ENCODE data around the gene MYH9. TPM values are rescaled to one million over a fixed set of nuclear protein-coding genes. Genes with fewer than 3 reads are reported as not detected.

The MYH9 gene
- total and polyA plus RNA-seq, 4 donors, result 32.3 to 150 (median 98.7) TPM

- Histone ChIP-seq H3K4me1 (ENCODE audit: control insufficient read depth in 4 of 4, insufficient read depth in 4 of 4, low read length in 3 of 4) (peaks cover 7 to 23% (median 16%) of the 10 kb centered on the region in 4 donors), H3K4me3 (ENCODE audit: low read depth in 1 of 3, low read length in 3 of 3) (no peak overlapping the region), H3K36me3 (ENCODE audit: control insufficient read depth in 4 of 4, insufficient read depth in 3 of 4, low read depth in 1 of 4, low read length in 3 of 4) (peaks cover 41 to 69% (median 56%) of the 10 kb centered on the region in 4 donors), H3K27me3 (ENCODE audit: control insufficient read depth in 4 of 4, insufficient read depth in 4 of 4, low read length in 3 of 4) (no peaks in the 10 kb centered on the region), H3K27ac (ENCODE audit: low read depth in 1 of 2, low read length in 2 of 2) (no peak overlapping the region), H3K9ac (ENCODE audit: low read depth in 1 of 2, low read length in 2 of 2) (no peak overlapping the region), H3K9me3 (ENCODE audit: control insufficient read depth in 4 of 4, low read length in 3 of 4) (no peaks in the 10 kb centered on the region)
- TF ChIP-seq, protein P1, sequence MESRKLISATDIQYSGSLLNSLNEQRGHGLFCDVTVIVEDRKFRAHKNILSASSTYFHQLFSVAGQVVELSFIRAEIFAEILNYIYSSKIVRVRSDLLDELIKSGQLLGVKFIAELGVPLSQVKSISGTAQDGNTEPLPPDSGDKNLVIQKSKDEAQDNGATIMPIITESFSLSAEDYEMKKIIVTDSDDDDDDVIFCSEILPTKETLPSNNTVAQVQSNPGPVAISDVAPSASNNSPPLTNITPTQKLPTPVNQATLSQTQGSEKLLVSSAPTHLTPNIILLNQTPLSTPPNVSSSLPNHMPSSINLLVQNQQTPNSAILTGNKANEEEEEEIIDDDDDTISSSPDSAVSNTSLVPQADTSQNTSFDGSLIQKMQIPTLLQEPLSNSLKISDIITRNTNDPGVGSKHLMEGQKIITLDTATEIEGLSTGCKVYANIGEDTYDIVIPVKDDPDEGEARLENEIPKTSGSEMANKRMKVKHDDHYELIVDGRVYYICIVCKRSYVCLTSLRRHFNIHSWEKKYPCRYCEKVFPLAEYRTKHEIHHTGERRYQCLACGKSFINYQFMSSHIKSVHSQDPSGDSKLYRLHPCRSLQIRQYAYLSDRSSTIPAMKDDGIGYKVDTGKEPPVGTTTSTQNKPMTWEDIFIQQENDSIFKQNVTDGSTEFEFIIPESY (IDR thresholded peaks at IDR 0.05), result no peak
- TF ChIP-seq YY1 (IDR thresholded peaks at IDR 0.05), result no peak
- TF ChIP-seq GABPA (IDR thresholded peaks at IDR 0.05 in 1 of 2, conservative IDR thresholded peaks at IDR 0.05 in 1 of 2), result no peak
- no peak for TF ChIP-seq EGR1 (IDR thresholded peaks at IDR 0.05; ENCODE audit: low read depth in 2 of 2)
- TF ChIP-seq FOXA2 (IDR thresholded peaks at IDR 0.05), result no peak
- TF ChIP-seq RAD21 (IDR thresholded peaks at IDR 0.05), result no peak
- no peak for TF ChIP-seq JUND (IDR thresholded peaks at IDR 0.05)
- TF ChIP-seq REST (IDR thresholded peaks at IDR 0.05), result no peak
- TF ChIP-seq, protein P2, sequence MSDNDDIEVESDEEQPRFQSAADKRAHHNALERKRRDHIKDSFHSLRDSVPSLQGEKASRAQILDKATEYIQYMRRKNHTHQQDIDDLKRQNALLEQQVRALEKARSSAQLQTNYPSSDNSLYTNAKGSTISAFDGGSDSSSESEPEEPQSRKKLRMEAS (IDR thresholded peaks at IDR 0.05), result no peak
- TF ChIP-seq NR2F2 (IDR thresholded peaks at IDR 0.05), result no peak
- no peak for TF ChIP-seq HNF4A (conservative IDR thresholded peaks at IDR 0.05)
- no peak for TF ChIP-seq SP1 (IDR thresholded peaks at IDR 0.05)
- no peak for TF ChIP-seq FOXA1 (IDR thresholded peaks at IDR 0.05)
- no peak for TF ChIP-seq ATF3 (IDR thresholded peaks at IDR 0.05)
- TF ChIP-seq CTCF (IDR thresholded peaks at IDR 0.05; ENCODE audit: low read depth, low read length, missing input control), result no peak
- TF ChIP-seq HNF4G (IDR thresholded peaks at IDR 0.05), result no peak
- no peak for TF ChIP-seq RXRA (IDR thresholded peaks at IDR 0.05)
- no peak for TF ChIP-seq TAF1 (conservative IDR thresholded peaks at IDR 0.05)
- DNase-seq (ENCODE audit: low spot score), result no peak
- WGBS, result 85% methylated on average over 7 of the region's 7 CpGs
Measured at GRCh38 chr22:36289406-36289870, 98.3 kb downstream of the MYH9 start.
